HEK293T (cell line): ENCODE results near the gene TRABD2A.

Experiments used
- ARNT ChIP-seq: fragments of 450-650 bp; IDR thresholded peaks from 2 replicates; pipeline ENCODE4 v1.6.1; 2017; ENCODE audit warnings: mild to moderate bottlenecking
- BHLHE40 ChIP-seq: fragments of 450-650 bp; IDR thresholded peaks from 2 replicates; pipeline ENCODE4 v1.6.1; 2016; ENCODE audit warnings: mild to moderate bottlenecking, moderate library complexity, borderline replicate concordance
- CTBP1 ChIP-seq: fragments of 450-650 bp; IDR thresholded peaks from 2 replicates; pipeline ENCODE4 v1.6.1; 2016; ENCODE audit warnings: borderline replicate concordance
- FOXA1 ChIP-seq: fragments of 450-650 bp; IDR thresholded peaks from 2 replicates; pipeline ENCODE4 v1.6.1; 2016; ENCODE audit warnings: mild to moderate bottlenecking
- LEF1 ChIP-seq: fragments of 450-650 bp; IDR thresholded peaks from 2 replicates; pipeline ENCODE4 v1.6.1; 2017; ENCODE audit warnings: mild to moderate bottlenecking, borderline replicate concordance
- NFRKB ChIP-seq: fragments of 450-650 bp; IDR thresholded peaks from 2 replicates; pipeline ENCODE4 v1.6.1; 2016; ENCODE audit warnings: mild to moderate bottlenecking, moderate library complexity
- PKNOX1 ChIP-seq: fragments of 450-650 bp; IDR thresholded peaks from 2 replicates; pipeline ENCODE4 v1.6.1; 2016
- SP1 ChIP-seq: fragments of 450-650 bp; IDR thresholded peaks from 2 replicates; pipeline ENCODE4 v1.6.1; 2017
- SUZ12 ChIP-seq: fragments of 450-650 bp; IDR thresholded peaks from 2 replicates; pipeline ENCODE4 v1.6.1; 2016; ENCODE audit warnings: mild to moderate bottlenecking

GRCh38 chr2:84841577-84841976, 39.3 kb downstream of the TRABD2A start:
- no peak for TF ChIP-seq SUZ12
- TF ChIP-seq CTBP1, result no peak
- no peak for TF ChIP-seq FOXA1
- no peak for TF ChIP-seq LEF1
- TF ChIP-seq NFRKB, result no peak
- TF ChIP-seq BHLHE40, result no peak
- TF ChIP-seq PKNOX1, result no peak
- no peak for TF ChIP-seq SP1
- no peak for TF ChIP-seq ARNT
